ENCODE data around the gene KDM6A.
"Not testable (repeated sequence)": the region's sequence is repeated elsewhere in the genome, so short reads cannot be mapped to it uniquely, and the experiment has no call there.

KDM6A gene

DNA sequence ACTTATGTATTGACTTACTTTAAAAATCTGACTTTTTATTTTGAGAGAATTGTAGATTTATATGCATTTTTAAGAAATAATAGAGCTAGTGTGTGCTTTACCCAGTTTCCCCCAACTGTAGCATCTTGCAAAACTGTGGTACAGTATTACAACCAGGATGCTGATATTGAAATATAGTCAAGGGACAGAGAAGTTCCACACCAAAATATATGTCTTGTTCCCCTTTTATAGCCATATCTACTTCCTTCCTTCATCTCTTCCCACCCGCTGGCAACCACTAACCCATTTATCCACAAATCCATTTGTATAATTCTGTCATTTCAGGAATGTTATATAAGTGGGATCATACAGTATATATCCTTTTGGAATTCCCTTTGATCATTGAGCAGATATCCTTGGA, 16.8 kb downstream of the KDM6A start:
- no peak for DNase-seq (ENCODE audit: low read depth)

DNA sequence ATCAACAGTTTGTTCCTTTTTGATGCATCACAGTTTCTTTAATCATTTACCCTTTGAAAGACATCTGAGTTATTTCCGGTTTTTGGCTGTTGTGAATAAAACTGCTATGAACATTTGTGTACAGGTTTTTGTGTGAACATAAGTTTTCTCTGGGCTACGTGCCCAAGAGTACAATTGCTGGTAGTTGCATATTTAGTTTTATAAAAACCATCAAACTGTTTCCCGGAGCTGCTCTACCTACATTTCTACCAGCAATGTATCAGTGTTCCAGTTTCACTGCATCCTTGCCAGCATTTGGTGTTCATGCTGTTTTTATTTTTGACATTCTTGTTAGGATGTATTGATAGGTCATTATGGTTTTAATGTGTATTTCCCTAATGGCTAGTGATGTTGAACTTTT, 17.3 kb downstream of the KDM6A start:
- DNase-seq (ENCODE audit: low read depth): no peak

DNA sequence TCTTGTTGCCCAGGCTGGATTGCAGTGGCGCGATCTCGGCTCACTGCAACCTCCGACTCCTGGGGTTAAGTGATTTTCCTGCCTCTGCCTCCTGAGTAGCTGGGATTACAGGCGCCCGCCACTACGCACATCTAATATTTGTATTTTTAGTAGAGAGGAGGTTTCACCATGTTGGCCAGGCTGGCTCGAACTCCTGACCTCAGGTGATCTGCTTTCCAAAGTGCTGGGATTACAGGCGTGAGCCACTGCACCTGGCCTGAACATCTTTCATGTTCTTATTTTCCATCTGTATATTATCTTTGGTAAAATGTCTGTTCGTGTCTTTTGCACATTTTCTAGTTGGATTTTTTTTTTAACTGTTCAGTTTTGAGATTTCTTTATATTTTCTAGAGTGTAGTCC, 17.7 kb downstream of the KDM6A start:
- DNase-seq (ENCODE audit: low read depth): not testable (repeated sequence)

DNA sequence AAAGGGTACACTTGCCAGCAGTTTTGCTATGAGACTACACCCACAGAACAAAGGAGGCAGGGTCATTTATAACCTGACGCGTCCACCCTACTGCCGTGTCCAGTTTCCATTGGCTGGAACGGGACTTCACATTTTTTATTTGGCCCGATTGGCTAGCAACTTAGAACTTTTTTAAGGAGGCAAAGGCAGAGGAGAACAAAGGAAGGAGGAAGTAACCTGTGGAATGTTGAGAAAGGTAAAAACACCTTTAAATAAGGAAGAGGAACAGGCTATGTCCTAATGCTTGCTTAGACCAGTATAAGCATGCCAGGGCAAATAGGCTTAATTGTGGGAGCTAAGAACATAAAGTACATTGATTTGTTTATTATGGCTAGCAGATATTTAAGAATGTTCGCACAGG, 18.7 kb downstream of the KDM6A start:
- no peak for DNase-seq (ENCODE audit: low read depth)

DNA sequence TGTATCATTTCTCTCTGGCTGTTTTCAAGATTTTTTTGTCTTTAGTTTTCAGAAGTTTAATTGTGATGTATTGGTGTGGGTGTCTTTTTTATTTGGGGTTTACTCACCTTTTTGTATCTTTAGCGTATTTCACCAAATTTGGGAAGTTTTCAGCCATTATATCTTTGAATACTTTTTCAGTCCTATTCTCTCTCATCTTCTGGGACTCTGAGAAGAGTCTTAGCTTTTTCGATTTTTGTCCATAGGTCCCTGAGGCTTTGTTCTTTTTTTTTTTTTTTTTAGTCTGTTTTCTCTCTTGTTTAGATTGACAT, 23.8 kb downstream of the KDM6A start:
- DNase-seq (ENCODE audit: low read depth): no peak

DNA sequence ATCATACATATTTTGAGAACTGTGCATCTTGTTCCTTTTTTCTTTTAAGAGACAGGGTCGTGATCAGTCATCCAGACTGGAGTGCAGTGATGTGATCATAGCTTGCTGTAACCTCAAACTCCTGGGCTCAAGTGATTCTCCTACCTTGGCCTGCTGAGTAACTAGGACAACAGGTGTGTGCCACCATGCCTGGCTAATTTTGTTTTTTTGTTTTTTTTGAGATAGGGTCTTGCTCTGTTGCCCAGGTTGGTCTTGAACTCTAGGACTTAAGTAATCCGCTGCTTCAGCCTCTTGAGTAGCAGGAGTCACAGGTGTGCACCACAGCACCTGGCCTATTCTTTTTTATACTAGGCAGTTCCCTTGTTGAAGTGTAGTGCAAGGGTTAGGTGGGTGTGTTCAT, 24.6 kb downstream of the KDM6A start:
- DNase-seq (ENCODE audit: low read depth): no peak

DNA sequence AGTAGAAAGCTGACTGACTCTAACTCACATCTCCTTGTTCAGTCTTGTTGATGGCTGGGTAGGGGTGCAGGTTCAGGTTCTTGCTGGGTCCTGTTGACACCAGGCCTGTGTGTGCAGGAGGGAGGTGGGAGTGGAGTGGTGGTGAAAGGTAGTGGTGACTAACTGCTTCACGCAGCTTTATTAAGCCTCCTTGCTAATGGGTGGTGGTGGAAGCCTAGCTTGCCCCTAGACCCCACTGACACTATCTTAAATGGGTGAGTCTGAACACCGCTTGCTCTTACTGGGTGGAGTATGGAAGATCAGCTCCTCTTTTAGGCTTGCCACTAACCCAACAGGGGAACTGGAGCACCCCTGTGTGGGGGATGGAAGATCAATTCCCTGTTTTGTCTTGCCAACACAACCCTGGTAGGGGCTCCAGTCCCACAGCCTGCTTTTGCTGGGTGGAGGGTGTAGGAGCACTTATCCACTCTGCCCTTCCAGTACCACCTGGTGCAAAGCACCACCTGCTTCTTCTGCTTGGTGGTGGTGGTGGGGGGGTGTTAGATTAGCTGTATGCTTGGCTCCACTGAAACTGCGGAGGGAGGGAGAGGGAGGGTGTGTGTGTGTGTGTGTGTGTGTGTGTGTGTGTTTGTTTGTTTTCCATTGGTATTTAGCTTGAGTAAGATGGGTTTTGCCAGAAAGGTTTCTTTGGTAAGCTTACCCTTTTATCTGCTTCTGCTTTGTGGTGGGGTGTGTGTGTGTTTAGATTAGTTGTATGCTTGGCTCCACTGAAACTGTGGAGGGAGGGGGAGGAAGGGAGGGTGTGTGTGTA, 25.6 kb downstream of the KDM6A start:
- DNase-seq (ENCODE audit: low read depth): no peak

DNA sequence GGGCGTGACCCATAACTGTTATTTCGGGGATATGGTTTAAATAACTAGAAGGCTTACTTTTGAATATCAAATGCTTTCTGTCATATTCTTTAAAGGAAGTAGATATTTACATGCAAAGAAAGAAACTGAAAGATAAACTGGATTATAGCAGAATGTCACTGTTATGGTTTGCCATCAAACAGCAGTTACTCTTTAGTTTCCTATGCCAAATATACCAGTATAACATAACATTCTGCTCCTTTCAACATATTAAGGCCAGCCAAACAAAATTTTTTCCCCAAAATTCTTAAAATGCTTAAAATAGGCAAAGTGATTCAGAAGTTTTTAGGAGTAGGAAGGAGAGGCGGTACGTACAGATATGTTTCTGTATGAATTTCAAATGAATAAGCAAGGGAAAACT, 27.0 kb downstream of the KDM6A start:
- no peak for DNase-seq (ENCODE audit: low read depth)

DNA sequence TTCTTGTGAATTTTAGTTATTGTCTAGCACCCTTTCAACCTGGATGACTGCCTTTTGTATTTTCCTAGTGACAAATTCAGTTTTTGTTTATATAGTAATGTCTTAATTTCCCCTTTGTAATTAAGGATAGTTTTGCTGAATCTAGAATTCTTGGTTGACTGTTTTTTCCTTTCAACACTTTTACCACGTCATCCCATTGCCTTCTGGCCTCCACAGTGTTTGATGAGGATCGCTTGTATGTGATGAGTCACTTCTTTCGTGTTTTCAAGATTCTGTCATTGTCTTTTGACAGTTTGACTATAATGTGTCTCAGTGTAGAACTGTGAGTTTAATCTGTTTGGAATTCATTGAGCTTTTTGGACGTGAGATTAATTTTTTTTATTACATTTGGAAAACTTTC, 30.1 kb downstream of the KDM6A start:
- no peak for DNase-seq (ENCODE audit: low read depth)

DNA sequence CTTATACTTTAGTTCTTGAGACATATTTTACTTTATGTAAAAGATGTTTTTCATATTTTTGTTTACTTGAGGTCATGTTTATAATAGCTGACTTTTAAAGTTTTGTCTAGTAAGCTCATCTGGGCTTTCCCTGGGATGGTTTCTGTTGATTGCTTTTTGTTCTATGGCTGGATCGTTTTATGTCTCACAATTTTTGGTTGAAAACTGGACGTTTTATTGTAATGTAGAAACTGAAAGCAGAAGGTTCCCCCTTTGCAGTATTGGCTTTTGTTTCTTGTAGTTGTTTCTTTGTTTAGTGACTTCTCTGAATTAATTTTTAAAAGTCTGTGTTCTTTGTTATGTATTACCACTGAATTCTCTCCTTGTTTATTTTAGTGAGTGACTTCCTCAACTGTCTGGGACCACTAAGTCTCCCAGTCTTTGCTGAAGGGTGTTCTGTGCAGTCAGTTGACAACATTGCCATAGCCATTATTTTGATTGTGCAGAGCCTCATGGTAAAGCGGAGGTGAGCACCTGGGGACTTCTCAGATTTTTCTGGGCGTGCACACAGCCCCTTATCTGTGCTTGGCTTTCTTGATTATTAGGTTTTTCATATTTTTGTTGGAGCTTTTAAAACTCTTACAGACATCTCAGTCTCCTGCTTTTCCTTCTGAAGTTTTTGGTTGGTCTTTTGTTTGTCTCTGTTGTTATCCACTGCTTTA, 31.0 kb downstream of the KDM6A start:
- no peak for DNase-seq (ENCODE audit: low read depth)

DNA sequence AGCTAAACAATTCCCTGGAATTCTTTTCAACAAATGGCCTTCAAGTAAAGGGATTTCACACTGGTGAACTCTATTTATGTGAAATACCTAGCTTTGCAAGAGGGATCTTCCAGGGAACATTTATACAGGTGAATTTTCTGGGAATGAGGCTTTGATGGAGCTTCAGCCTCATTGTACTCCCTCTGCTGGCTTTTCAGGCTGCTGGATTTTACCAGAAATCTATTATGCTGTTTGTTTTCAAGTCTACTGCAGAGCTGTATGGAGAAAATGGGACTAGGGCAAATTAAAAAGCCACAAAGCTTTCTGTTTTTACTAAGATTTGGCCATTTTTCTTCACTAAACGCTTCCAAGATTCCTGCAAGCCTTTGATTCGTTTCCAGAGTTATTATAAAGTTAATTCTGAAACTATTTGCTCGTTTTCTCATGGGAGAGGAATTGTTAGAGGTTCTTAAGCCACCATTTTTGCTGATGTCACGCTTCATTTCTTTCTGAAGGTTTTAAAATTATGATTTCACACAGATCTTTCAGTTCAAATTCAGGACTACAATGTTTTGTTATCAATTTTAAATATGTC, 31.6 kb downstream of the KDM6A start:
- DNase-seq (ENCODE audit: low read depth): no peak

DNA sequence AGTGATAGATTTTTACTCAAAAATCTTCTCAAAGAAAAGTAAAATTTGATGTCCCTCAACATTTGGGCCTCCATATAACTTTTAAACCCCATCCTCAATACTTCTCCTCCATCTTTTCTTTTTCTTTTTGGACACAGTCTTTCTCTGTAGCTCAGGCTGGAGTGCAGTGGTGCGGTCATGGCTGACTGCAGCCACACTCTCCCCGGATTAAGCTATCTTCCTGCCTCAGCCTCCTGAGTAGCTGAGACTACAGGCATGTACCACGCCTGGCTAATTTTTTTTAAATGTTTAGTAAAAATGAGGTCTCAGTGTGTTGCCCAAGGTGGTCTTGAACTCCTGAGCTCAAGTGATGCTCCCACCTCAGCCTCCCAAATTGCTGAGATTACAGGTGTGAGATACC, 33.1 kb downstream of the KDM6A start:
- no peak for DNase-seq (ENCODE audit: low read depth)

DNA sequence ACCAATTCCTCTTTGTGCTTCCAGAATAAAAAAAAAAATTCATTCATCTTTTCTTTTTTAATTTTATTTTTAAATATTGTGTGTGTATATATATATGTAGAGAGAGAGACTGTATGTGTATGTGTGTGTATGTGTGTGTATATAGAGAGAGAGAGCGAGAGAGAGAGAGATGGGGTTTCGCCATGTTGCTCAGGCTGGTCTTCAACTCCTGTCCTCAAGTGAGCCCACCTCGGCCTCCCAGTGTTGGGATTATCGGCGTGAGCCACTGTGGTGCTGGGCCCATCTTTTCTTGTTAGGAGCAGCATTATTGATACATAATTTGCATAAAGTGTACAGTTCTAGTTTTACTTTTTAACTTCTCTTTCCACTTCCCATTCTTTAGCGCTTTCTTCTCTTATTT, 33.6 kb downstream of the KDM6A start:
- DNase-seq (ENCODE audit: low read depth): no peak

DNA sequence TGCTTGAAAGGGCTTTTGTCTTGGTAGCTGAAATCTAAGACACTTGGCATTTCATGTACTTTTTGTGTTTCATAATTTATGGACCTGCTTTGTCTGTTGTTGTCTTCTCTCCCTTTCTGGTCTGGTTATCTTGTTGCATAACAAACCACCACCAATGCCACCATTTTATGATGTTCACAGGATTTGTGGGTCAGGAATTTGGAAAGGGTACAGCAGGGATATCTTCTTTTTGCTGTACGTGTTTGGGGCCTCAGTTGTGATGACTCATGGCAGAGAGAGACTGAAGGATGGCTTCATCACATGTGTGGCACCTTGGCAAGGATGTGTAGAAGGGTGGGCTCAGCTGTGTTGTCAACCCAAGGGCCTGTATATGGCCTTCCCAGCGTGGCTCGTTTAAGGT, 35.2 kb downstream of the KDM6A start:
- no peak for DNase-seq (ENCODE audit: low read depth)

DNA sequence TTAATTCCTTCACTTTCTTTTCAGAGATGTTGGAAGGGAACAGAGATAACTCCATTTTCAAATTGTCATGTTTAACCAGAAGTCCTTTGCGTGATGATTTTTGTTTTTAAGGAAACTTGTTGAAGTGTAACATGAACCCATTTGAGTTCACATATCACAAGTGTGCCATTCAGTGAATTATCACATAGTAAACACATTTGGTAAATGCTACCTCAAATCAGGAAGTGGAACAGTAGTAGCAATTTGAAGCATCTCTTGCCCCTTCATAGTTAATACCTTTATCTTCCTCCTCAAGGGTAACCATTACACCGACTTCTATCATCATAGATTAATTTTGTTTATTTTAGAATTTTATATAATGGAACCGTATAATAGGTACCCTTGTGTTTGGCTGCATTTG, 35.8 kb downstream of the KDM6A start:
- DNase-seq (ENCODE audit: low read depth): no peak

DNA sequence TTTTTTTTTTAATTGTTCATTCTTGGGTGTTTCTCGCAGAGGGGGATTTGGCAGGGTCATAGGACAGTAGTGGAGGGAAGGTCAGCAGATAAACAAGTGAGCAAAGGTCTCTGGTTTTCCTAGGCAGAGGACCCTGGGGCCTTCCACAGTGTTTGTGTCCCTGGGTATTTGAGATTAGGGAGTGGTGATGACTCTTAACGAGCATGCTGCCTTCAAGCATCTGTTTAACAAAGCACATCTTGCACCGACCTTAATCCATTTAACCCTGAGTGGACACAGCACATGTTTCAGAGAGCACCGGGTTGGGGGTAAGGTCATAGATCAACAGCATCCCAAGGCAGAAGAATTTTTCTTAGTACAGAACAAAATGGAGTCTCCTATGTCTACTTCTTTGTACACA, 37.5 kb downstream of the KDM6A start:
- not testable (repeated sequence) for DNase-seq (ENCODE audit: low read depth)

DNA sequence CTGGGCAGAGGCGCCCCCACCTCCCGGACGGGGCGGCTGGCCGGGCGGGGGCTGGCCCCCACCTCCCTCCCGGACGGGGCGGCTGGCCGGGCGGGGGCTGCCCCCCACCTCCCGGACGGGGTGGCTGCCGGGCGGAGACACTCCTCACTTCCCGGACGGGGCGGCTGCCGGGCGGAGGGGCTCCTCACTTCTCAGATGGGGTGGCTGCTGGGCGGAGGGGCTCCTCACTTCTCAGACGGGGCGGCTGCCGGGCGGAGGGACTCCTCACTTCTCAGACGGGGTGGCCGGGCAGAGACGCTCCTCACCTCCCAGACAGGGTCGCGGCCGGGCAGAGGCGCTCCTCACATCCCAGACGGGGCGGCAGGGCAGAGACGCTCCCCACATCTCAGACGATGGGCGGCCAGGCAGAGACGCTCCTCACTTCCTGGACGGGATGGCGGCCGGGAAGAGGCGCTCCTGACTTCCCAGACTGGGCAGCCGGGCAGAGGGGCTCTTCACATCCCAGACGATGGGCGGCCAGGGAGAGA, 38.1 kb downstream of the KDM6A start:
- DNase-seq (ENCODE audit: low read depth): not testable (repeated sequence)

DNA sequence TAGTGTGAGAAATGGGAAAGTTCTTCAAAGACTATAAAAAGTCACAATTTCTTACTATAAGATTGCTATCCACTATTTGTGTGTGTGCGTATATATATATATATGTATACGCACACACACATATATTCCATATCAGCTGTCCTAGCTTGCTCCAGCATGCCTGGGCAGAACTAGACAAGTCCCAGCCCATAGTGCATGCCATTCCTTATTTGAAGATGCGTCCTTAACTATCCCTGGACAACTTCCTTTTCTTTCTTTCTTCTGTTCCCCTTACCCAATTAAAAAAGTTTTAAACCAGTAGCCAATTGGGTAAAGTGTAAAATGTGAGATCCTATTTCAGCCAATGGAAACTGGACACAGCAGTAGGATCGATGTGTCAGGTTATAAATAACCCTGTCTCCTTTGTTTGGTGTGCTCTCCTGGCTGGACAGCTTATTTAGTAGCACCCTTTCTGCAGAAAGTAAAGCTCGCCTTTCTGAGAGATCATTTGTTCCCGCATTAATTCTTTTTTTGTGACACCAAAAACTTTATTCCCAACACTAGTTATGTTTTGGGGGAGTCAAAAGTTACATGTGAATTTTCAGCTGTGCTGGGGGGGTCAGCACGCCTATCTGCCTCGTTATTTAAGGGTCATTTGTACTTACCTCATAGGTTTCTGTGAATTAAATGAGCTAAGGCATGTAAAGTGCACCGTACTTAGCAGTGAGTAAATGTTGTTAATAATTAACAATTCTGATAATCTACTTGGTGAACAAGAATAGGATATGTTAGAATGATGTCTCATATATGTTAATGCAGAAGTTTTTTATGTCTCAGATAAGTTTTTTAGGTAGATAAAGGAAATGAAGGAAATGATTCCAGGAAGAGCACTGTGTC, 40.9 kb downstream of the KDM6A start:
- DNase-seq (ENCODE audit: low read depth): no peak

DNA sequence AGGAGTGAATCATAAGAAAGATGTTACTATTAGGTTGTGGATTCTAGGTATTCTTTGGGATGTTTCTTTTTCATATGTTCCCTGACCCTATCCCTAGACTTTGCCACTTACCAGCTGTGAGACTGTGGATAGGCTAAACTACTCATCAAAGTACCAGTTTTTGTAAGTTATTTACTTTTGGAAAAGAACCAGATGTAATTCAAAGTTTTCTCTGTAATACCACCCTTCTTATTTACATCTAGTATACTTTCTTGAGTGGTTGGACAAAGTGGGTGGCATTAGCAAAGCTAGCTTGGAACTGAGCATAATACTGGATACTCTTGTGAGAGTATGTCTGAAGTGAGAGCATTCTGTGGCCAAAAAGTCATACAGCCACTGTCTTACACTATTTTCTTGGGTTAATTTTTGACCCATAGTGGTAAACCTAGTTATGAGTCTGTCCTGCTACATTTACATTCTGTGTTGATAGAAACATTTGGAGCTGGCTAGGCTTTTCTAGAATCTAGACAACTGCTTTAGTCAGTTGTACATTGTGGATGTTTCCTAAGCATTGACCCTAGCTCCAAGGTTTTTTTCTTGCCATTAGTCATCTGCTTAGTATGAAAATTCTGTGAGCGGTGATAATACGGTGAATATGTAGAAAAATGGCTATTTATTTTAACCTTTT, 41.7 kb downstream of the KDM6A start:
- no peak for DNase-seq (ENCODE audit: low read depth)

DNA sequence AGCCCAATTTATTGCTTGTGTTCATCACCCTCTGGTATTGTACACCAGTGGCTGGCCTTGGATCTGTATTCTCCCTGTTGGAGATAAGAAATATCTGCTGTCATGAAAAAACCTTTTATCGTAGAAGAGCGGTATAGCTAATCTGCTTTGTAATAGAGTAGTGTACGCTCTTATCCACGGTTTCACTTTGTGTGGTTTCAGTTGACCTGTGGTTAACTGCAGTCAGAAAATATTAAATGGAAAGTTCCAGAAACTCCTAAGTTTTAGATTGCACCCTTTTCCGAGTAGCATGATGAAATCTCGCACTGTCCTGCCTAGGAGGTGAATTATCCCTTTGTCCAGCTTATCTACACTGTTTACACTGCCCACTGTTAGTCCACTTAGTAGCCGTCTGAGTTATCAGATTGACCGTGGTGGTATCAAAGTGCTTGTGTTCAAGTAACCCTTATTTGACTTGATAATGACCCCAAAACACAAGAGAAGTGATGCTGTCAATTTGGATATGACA, 42.4 kb downstream of the KDM6A start:
- no peak for DNase-seq (ENCODE audit: low read depth)

DNA sequence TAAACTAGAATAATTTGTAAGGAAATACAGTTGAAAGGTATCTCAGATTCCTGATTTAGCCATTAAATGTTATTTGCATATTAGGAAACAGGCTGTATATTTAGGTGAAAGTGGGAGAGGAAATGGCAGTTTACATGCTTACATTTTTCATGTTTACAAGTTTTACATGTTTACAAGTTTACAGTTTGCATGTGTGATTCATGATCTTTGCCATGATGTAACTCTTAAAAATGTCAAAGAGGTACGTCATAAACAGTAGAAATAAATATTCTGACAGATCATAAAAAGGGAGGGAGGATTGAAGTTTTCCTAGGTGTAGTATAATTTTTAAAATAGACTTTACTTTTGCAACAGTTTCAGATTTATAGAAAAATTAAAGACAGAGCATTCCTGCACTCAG, 45.7 kb downstream of the KDM6A start:
- DNase-seq (ENCODE audit: low read depth): no peak

DNA sequence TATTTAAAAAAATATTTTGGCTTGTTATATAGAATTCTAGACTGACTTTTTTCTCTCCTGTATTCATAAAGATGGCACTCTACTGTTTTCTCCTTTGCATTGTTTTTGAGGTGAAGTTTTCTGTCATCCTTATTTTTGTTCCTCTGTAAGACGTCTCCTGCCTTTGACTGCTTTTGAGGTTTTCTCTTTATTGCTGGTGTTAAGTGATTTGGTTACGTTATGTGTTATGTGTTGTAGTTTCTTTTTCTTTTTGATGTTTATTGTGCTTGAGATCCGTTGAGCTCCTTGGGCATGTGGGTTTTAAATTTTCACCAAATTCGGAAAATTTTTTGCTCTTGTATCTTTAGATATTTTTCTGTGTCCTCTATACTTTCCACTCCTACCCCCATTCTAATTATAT, 50.0 kb downstream of the KDM6A start:
- DNase-seq (ENCODE audit: low read depth): no peak
